ENCODE results near the gene FBXO33. TPM values are rescaled to one million over a fixed set of nuclear protein-coding genes. Genes with fewer than 3 reads are reported as not detected.

The FBXO33 gene
- polyA plus RNA-seq, 2 of the 4 experiments (the other 2 are of a cell fraction) = 8.2 to 10.6 TPM

DNA sequence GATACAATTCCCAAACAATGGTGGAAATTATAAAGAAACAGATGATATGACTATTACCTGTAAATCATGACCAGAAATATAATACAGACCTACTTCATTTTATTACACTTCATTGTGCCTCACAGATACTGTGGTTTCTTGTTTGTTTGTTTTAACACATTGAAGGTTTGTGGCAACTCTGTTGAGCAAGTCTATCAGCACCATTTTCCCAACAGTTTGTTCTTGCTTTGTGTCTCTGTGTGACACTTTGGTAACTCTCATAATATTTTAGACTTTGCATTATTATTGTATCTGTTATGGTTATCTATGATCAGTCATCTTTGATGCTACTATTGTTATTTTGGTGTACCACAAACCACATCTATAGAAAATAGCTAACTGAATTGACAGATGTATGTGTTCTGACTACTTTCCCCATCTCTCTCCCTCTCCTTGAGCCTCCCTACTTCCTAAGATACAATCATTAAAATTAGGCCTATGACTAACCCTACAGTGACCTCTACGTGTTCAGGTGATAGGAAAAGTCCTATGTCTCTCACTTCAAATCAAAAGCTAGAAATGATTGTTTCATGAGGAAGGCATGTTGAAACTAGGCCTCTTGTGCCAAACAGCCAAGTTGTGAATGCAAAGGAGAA lies 49.1 kb downstream of the FBXO33 start (continued):
- TF ChIP-seq, protein P1, sequence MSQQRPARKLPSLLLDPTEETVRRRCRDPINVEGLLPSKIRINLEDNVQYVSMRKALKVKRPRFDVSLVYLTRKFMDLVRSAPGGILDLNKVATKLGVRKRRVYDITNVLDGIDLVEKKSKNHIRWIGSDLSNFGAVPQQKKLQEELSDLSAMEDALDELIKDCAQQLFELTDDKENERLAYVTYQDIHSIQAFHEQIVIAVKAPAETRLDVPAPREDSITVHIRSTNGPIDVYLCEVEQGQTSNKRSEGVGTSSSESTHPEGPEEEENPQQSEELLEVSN (IDR thresholded peaks at IDR 0.05; ENCODE audit: borderline replicate concordance, low read depth) = no peak
- no peak for TF ChIP-seq FOSB (CRISPR knock-in tag; IDR thresholded peaks at IDR 0.05)

DNA sequence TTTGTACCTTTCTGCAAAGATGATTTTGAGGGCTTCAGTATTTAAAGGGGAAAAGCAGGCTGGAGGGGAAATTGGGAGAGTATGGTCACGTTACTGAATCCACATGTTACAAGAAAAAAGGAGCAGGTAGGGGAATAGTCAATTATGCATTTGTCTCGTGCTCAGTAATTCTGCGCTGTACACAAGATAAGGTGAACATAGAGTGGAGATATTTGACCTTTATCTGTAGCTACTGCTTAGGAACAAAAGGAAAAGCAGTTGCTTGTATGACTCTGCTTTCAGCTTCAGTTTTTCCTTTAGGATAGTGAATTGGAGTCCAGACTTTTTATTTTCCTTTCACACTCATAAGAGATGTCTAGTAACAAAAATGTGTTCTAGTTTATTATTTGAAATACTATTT lies 49.8 kb downstream of the FBXO33 start:
- H3K27ac ChIP-seq = no peak overlapping the region
- WGBS (ENCODE audit: missing lambda C conversion rate) = 90% methylated on average over 3 of the region's 3 CpGs
- no peaks in the 10 kb centered on the region for H3K9me3 ChIP-seq
- ATAC-seq = no peak
- H3K4me3 ChIP-seq = no peak overlapping the region
- peaks cover 4% of the 10 kb centered on the region for H3K4me1 ChIP-seq
- DNase-seq (ENCODE audit: low read depth in 1 of 2, low spot score in 1 of 2) = no peak
- CTCF ChIA-PET = interaction anchor here (0.8 to 1.7 kb wide), 4 partner anchors 8 to 44 kb away, joined by 3 to 5 read pairs (median 4); no protein-coding TSS in a partner anchor
- TF ChIP-seq NFE2L2 (conservative IDR thresholded peaks at IDR 0.05; ENCODE audit: low read length) (no peak), JUNB (IDR thresholded peaks at IDR 0.05) (no peak), KDM1A (IDR thresholded peaks at IDR 0.05; ENCODE audit: low read depth) (no peak), HDAC2 (IDR thresholded peaks at IDR 0.05) (no peak), RFX5 (IDR thresholded peaks at IDR 0.05) (no peak), TP53 (CRISPR knock-in tag; IDR thresholded peaks at IDR 0.05) (no peak)
- TF ChIP-seq, protein P2, sequence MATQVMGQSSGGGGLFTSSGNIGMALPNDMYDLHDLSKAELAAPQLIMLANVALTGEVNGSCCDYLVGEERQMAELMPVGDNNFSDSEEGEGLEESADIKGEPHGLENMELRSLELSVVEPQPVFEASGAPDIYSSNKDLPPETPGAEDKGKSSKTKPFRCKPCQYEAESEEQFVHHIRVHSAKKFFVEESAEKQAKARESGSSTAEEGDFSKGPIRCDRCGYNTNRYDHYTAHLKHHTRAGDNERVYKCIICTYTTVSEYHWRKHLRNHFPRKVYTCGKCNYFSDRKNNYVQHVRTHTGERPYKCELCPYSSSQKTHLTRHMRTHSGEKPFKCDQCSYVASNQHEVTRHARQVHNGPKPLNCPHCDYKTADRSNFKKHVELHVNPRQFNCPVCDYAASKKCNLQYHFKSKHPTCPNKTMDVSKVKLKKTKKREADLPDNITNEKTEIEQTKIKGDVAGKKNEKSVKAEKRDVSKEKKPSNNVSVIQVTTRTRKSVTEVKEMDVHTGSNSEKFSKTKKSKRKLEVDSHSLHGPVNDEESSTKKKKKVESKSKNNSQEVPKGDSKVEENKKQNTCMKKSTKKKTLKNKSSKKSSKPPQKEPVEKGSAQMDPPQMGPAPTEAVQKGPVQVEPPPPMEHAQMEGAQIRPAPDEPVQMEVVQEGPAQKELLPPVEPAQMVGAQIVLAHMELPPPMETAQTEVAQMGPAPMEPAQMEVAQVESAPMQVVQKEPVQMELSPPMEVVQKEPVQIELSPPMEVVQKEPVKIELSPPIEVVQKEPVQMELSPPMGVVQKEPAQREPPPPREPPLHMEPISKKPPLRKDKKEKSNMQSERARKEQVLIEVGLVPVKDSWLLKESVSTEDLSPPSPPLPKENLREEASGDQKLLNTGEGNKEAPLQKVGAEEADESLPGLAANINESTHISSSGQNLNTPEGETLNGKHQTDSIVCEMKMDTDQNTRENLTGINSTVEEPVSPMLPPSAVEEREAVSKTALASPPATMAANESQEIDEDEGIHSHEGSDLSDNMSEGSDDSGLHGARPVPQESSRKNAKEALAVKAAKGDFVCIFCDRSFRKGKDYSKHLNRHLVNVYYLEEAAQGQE (IDR thresholded peaks at IDR 0.05) = no peak
- TF ChIP-seq, protein P3, sequence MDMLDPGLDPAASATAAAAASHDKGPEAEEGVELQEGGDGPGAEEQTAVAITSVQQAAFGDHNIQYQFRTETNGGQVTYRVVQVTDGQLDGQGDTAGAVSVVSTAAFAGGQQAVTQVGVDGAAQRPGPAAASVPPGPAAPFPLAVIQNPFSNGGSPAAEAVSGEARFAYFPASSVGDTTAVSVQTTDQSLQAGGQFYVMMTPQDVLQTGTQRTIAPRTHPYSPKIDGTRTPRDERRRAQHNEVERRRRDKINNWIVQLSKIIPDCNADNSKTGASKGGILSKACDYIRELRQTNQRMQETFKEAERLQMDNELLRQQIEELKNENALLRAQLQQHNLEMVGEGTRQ (IDR thresholded peaks at IDR 0.05) = no peak
- POLR2A ChIA-PET = no interaction called here
- no peak overlapping the region for H3K4me2 ChIP-seq
- no peak for FAIRE-seq

DNA sequence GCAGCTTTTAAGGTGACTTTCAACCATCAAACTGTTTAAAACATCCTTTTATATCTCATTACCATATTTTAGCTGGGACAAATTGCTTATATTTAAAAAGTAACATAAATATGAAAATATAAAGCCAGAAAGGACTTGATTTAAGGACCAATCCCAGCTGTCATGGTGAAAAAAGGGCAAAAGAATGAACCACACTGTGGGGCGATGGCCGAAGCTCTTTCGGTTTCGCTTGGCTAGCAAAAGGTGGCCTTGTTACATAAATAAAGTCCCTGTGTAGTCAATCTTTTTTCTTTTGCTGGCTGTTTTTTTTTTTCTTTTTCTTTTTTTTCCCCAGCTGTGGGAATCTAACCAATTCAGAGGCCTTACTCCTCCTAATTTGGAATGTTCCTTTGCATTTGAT lies 50.9 kb downstream of the FBXO33 start:
- ChIA-PET CTCF (interaction anchor here (0.5 to 1.7 kb wide), 5 partner anchors 9 to 203 kb away, joined by 3 to 5 read pairs (median 4); no protein-coding TSS in a partner anchor), POLR2A (no interaction called here)
- FAIRE-seq = no peak
- Histone ChIP-seq H3K9me3 (no peaks in the 10 kb centered on the region), H3K4me1 (peaks cover 15% of the 10 kb centered on the region), H3K4me2 (no peak overlapping the region), H3K27ac (no peak overlapping the region), H3K4me3 (no peak overlapping the region)
- 99% methylated on average over 4 of the region's 4 CpGs for WGBS (ENCODE audit: missing lambda C conversion rate)
- DNase-seq (ENCODE audit: low read depth in 1 of 2, low spot score in 1 of 2) = no peak
- no peak for ATAC-seq
- TF ChIP-seq TP53 (CRISPR knock-in tag; IDR thresholded peaks at IDR 0.05) = no peak
- no peak for TF ChIP-seq CBX8 (IDR thresholded peaks at IDR 0.05)
- TF ChIP-seq GATA3 (IDR thresholded peaks at IDR 0.05; ENCODE audit: borderline replicate concordance) = no peak
- TF ChIP-seq HOXB5 (CRISPR knock-in tag; IDR thresholded peaks at IDR 0.05) = no peak
- TF ChIP-seq, protein P4, sequence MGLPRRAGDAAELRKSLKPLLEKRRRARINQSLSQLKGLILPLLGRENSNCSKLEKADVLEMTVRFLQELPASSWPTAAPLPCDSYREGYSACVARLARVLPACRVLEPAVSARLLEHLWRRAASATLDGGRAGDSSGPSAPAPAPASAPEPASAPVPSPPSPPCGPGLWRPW (IDR thresholded peaks at IDR 0.05) = no peak
- no peak for TF ChIP-seq HOXA7 (CRISPR knock-in tag; IDR thresholded peaks at IDR 0.05)
- no peak for TF ChIP-seq PHF8 (IDR thresholded peaks at IDR 0.05; ENCODE audit: borderline replicate concordance, low read depth)
- TF ChIP-seq SREBF2 (IDR thresholded peaks at IDR 0.05) = no peak
- TF ChIP-seq NFE2L2 (conservative IDR thresholded peaks at IDR 0.05; ENCODE audit: low read length) = no peak
- TF ChIP-seq FOSL2 (IDR thresholded peaks at IDR 0.05) = no peak
- no peak for TF ChIP-seq FOSL2 (CRISPR knock-in tag; IDR thresholded peaks at IDR 0.05)
- TF ChIP-seq, protein P5, sequence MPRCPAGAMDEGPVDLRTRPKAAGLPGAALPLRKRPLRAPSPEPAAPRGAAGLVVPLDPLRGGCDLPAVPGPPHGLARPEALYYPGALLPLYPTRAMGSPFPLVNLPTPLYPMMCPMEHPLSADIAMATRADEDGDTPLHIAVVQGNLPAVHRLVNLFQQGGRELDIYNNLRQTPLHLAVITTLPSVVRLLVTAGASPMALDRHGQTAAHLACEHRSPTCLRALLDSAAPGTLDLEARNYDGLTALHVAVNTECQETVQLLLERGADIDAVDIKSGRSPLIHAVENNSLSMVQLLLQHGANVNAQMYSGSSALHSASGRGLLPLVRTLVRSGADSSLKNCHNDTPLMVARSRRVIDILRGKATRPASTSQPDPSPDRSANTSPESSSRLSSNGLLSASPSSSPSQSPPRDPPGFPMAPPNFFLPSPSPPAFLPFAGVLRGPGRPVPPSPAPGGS (IDR thresholded peaks at IDR 0.05) = no peak
- no peak for TF ChIP-seq HDAC2 (IDR thresholded peaks at IDR 0.05)
- no peak for TF ChIP-seq HOXB13 (CRISPR knock-in tag; IDR thresholded peaks at IDR 0.05; ENCODE audit: low read depth)

Measured in A549 (cell line).